ENCODE measurements around the gene SPATA32. TPM values are rescaled to one million over a fixed set of nuclear protein-coding genes. Genes with fewer than 3 reads are reported as not detected.

SPATA32 gene
- total RNA-seq, 4 donors from 2014 or later: not detected

GRCh38 chr17:45308840-45309239 lies 46.9 kb upstream of the SPATA32 start:
- H3K27me3 ChIP-seq: no peaks in the 10 kb centered on the region
- no peaks in the 10 kb centered on the region for H3K9me3 ChIP-seq
- peaks cover 47 to 90% (median 59%) of the 10 kb centered on the region in 4 donors for H3K4me1 ChIP-seq
- H3K4me3 ChIP-seq: no peak overlapping the region
- no peak for DNase-seq
- H3K36me3 ChIP-seq: peaks cover 0 to 3% (median 0%) of the 10 kb centered on the region in 3 donors
- peak overlapping the region in 3 of 4 donors; percentile 65 to 100 (median 98) for H3K27ac ChIP-seq
- TF ChIP-seq CTCF (IDR thresholded peaks at IDR 0.05): no peak
- TF ChIP-seq POLR2A (IDR thresholded peaks at IDR 0.05): no peak

GRCh38 chr17:45308016-45308365 lies 46.1 kb upstream of the SPATA32 start:
- TF ChIP-seq CTCF (IDR thresholded peaks at IDR 0.05) (no peak), POLR2A (IDR thresholded peaks at IDR 0.05) (no peak)
- DNase-seq: no peak
- peaks cover 0 to 3% (median 0%) of the 10 kb centered on the region in 3 donors for H3K36me3 ChIP-seq
- no peaks in the 10 kb centered on the region for H3K9me3 ChIP-seq
- peak overlapping the region; percentile 50 to 100 (median 85) for H3K27ac ChIP-seq
- H3K4me1 ChIP-seq: peaks cover 48 to 89% (median 60%) of the 10 kb centered on the region in 4 donors
- H3K27me3 ChIP-seq: no peaks in the 10 kb centered on the region
- no peak overlapping the region for H3K4me3 ChIP-seq

- H3K36me3 ChIP-seq: peaks cover 0 to 3% (median 0%) of the 10 kb centered on the region in 3 donors
- TF ChIP-seq POLR2A (IDR thresholded peaks at IDR 0.05) (no peak), CTCF (IDR thresholded peaks at IDR 0.05) (no peak)
- no peak for DNase-seq
- H3K4me3 ChIP-seq: no peak overlapping the region
- peaks cover 43 to 87% (median 57%) of the 10 kb centered on the region in 4 donors for H3K4me1 ChIP-seq
- no peaks in the 10 kb centered on the region for H3K27me3 ChIP-seq
- peak overlapping the region; percentile 50 to 100 (median 85) for H3K27ac ChIP-seq
- no peaks in the 10 kb centered on the region for H3K9me3 ChIP-seq
These were observed 45.6 kb upstream of the SPATA32 start for GRCh38 chr17:45307290-45308015.

GRCh38 chr17:45306623-45307022 lies 44.7 kb upstream of the SPATA32 start:
- no peak for TF ChIP-seq POLR2A (IDR thresholded peaks at IDR 0.05)
- no peak for TF ChIP-seq CTCF (IDR thresholded peaks at IDR 0.05)
- Histone ChIP-seq H3K27ac (peak overlapping the region; percentile 50 to 100 (median 85)), H3K36me3 (peaks cover 0 to 3% (median 0%) of the 10 kb centered on the region in 3 donors), H3K27me3 (no peaks in the 10 kb centered on the region), H3K4me3 (no peak overlapping the region), H3K4me1 (peaks cover 41 to 85% (median 56%) of the 10 kb centered on the region in 4 donors), H3K9me3 (no peaks in the 10 kb centered on the region)
- no peak for DNase-seq

GRCh38 chr17:45306094-45306493 lies 44.2 kb upstream of the SPATA32 start:
- no peak overlapping the region for H3K4me3 ChIP-seq
- peaks cover 35 to 79% (median 52%) of the 10 kb centered on the region in 4 donors for H3K4me1 ChIP-seq
- H3K27ac ChIP-seq: peak overlapping the region in 3 of 4 donors; percentile 53 to 100 (median 98)
- no peak for DNase-seq
- no peaks in the 10 kb centered on the region for H3K9me3 ChIP-seq
- peaks cover 0 to 3% (median 0%) of the 10 kb centered on the region in 3 donors for H3K36me3 ChIP-seq
- H3K27me3 ChIP-seq: no peaks in the 10 kb centered on the region
- TF ChIP-seq POLR2A (IDR thresholded peaks at IDR 0.05): no peak
- no peak for TF ChIP-seq CTCF (IDR thresholded peaks at IDR 0.05)
